ENCODE results near the gene CDKN2AIPNL.

The CDKN2AIPNL gene, protein sequence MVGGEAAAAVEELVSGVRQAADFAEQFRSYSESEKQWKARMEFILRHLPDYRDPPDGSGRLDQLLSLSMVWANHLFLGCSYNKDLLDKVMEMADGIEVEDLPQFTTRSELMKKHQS

DNA sequence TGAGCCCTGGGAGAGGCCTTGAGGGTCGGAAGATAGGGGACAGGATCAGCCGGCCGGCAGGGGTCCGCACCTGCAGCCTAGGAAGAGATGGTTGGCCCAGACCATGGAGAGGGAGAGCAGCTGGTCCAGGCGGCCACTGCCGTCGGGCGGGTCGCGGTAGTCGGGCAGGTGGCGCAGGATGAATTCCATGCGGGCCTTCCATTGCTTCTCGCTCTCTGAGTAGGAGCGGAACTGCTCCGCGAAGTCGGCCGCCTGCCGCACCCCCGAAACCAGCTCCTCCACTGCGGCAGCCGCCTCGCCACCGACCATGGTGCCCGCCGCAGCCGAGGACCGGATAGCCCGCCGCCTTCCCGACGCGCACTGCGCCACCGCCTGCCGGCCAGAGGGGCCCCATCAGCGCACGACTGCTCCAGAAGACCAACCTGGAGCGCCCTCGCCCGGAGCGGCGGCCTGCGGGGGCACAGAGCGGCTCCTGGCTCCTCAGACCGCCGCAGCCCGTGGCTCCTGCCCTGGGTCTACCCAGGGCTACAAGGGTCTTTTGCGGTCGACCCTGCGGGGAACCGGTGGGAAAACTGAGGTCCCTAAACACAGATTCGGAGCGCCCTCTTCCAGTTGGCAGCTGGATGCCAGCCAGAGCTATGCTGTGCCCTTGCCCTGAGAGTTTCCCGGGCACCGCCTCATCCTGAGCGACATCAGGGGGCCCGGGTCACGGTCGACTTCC, at the start of gene CDKN2AIPNL:
Gene CDKN2AIPNL (minus strand): TSS at position 336 of the 721 bp plus-strand sequence. CDS start 27 bp downstream, at position 309.
- H3K4me3 ChIP-seq (ENCODE audit: low read depth, low read length) = peak within 1 kb of the TSS; percentile 72
- TF ChIP-seq, protein P1, sequence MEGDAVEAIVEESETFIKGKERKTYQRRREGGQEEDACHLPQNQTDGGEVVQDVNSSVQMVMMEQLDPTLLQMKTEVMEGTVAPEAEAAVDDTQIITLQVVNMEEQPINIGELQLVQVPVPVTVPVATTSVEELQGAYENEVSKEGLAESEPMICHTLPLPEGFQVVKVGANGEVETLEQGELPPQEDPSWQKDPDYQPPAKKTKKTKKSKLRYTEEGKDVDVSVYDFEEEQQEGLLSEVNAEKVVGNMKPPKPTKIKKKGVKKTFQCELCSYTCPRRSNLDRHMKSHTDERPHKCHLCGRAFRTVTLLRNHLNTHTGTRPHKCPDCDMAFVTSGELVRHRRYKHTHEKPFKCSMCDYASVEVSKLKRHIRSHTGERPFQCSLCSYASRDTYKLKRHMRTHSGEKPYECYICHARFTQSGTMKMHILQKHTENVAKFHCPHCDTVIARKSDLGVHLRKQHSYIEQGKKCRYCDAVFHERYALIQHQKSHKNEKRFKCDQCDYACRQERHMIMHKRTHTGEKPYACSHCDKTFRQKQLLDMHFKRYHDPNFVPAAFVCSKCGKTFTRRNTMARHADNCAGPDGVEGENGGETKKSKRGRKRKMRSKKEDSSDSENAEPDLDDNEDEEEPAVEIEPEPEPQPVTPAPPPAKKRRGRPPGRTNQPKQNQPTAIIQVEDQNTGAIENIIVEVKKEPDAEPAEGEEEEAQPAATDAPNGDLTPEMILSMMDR (IDR thresholded peaks at IDR 0.05; ENCODE audit: low read depth, low read length, missing control alignments) = peak; percentile 67
- DNase-seq (ENCODE audit: low read depth) = peak; percentile 60
- in situ Hi-C loops (cut with HindIII; ENCODE audit: low sequenced_read_pairs) = loop anchor here (5.0 kb wide), 1 partner anchor 101 kb away; no protein-coding TSS in a partner anchor

DNA sequence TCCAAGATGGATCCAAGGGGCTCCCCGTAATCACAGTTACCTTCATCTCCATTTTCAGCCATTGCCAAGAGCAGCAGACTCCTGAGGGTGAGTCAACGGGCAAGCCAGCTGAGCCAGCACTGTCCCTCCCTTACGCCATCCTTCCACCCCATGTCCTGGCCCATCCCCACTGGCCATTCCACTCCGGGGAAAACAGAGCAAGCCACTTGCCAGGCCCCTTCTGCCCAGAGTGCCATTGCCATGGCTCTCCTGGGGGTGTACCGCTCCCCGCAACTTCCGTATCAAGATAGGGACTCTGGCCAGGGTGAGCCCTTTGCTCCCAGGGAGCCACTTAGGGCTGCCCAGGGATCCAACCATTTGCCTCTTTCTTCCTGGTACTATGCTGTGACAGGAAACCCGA, 48.9 kb upstream of the CDKN2AIPNL start:
- in situ Hi-C loops (cut with HindIII; ENCODE audit: low sequenced_read_pairs) = no loop called here
- no peak for DNase-seq (ENCODE audit: low read depth)
- TF ChIP-seq, protein P1 (IDR thresholded peaks at IDR 0.05; ENCODE audit: low read depth, low read length, missing control alignments) = no peak
- H3K4me3 ChIP-seq (ENCODE audit: low read depth, low read length) = no peak overlapping the region

DNA sequence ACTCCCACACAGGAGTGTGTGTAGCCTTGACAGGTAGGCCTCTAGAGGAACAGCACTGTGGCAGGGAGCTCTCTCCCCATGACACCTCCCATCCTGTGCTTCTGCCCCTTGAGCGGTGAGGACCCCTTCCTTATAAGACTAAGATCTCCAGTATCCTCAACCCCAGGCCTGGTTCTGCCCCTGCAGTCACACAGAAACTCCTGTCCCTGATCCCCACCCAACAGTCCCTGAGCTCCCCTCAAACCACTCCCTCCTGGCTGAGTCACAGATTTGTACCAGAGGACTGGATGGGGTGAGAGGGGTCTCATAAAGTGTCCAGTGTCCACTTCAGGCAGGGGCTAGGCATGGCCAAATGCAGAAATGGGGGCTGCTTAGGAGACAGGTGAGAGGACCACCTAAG, 47.8 kb upstream of the CDKN2AIPNL start:
- in situ Hi-C loops (cut with HindIII; ENCODE audit: low sequenced_read_pairs) = no loop called here
- DNase-seq (ENCODE audit: low read depth) = no peak
- TF ChIP-seq, protein P1 (IDR thresholded peaks at IDR 0.05; ENCODE audit: low read depth, low read length, missing control alignments) = no peak
- H3K4me3 ChIP-seq (ENCODE audit: low read depth, low read length) = no peak overlapping the region

DNA sequence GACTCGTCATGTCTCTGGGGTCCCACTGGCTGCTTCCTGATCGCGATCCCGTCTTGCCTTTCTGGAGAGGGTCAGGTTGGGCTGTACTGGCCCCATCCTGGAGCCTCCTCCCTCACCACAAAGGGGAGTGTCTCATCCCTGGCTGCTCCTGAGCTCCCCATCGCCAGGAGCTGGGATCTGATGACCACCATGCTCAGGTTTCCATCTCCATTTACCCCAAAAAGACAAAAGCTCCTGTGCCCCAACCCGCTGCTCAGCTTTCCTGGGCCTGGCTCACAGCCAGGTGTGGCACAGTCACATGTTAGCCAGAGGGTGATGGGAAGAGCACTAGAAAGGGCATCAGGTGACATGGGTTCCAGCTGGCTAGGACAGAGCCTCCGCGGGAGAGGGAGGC, 47.3 kb upstream of the CDKN2AIPNL start:
- H3K4me3 ChIP-seq (ENCODE audit: low read depth, low read length) = no peak overlapping the region
- TF ChIP-seq, protein P1 (IDR thresholded peaks at IDR 0.05; ENCODE audit: low read depth, low read length, missing control alignments) = no peak
- in situ Hi-C loops (cut with HindIII; ENCODE audit: low sequenced_read_pairs) = no loop called here
- no peak for DNase-seq (ENCODE audit: low read depth)

DNA sequence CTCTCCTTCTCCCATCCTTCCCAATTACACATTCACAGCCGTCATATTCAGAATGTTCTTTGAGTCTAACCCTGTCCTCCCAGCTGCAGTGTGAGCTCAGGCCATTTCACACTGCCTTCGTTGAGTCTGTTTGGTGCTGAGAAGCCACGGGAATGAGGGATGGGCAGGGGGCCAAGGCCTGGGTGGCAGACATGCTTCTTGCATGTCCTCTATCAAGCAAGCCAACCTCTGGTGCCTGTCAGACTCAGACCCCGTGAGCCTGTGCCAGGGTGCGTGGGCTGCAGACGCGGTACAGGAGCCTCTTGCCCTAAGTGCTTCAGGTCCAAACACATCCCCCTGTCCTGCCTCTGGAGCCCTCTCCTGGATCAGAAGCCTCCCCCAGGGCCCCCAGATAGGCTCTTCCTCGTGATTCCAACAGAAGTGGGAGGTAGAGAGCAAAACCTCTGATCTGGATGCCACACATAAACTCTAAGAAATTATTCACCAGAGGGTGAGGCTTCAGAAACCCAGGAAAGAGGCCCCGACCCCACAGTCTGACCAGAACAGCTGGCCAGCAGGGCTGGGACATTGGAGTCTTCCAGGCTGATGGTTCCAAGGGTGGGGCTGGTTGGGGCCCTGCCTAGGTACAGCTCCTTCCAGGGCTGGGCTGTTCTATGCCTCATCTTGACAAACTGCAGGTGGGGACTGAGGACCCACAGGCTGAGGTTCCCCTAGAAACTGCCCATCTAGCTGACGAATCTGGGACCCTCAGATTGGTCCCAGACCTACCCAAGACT, 46.7 kb upstream of the CDKN2AIPNL start:
- DNase-seq (ENCODE audit: low read depth) = no peak
- H3K4me3 ChIP-seq (ENCODE audit: low read depth, low read length) = no peak overlapping the region
- in situ Hi-C loops (cut with HindIII; ENCODE audit: low sequenced_read_pairs) = no loop called here
- TF ChIP-seq, protein P1 (IDR thresholded peaks at IDR 0.05; ENCODE audit: low read depth, low read length, missing control alignments) = no peak

DNA sequence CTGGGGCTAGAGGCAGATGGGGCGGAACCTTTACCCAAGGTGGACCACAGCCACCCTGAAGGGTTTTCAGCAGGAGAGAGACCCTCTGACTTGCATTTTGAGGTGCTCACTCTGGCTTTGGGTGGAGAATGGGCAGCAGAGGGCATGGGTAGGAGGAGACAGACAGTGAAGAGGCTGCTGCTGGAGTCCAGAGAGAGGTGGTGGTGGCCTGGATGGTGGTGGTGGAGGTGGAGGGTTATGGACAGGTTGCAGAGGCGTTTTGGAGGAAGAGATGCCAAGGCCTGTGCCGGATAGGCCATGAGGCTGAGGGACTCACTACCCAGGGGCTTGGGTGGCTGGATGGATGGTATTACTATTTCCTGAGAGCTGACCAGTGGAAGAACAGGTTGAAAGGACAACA, 46.1 kb upstream of the CDKN2AIPNL start:
- H3K4me3 ChIP-seq (ENCODE audit: low read depth, low read length) = no peak overlapping the region
- TF ChIP-seq, protein P1 (IDR thresholded peaks at IDR 0.05; ENCODE audit: low read depth, low read length, missing control alignments) = no peak
- no peak for DNase-seq (ENCODE audit: low read depth)
- in situ Hi-C loops (cut with HindIII; ENCODE audit: low sequenced_read_pairs) = no loop called here
